ENCODE results near the gene IFNGR1. TPM values are rescaled to one million over a fixed set of nuclear protein-coding genes. Genes with fewer than 3 reads are reported as not detected.

The IFNGR1 gene
- total and polyA plus RNA-seq, 10 of the 15 experiments (the other 5 are each of a cell fraction or from before 2014, with no cell fraction given), result 89.0 to 296 (median 138) TPM

- TF ChIP-seq NFYB (IDR thresholded peaks at IDR 0.05; ENCODE audit: insufficient read depth, low read depth, low read length) (no peak), IKZF1 (conservative IDR thresholded peaks at IDR 0.05) (no peak), TAF1 (IDR thresholded peaks at IDR 0.05; ENCODE audit: borderline replicate concordance, low read depth, low read length) (no peak)
Measured at GRCh38 chr6:137182654-137183073, 36.5 kb downstream of the IFNGR1 start (continued).

DNA sequence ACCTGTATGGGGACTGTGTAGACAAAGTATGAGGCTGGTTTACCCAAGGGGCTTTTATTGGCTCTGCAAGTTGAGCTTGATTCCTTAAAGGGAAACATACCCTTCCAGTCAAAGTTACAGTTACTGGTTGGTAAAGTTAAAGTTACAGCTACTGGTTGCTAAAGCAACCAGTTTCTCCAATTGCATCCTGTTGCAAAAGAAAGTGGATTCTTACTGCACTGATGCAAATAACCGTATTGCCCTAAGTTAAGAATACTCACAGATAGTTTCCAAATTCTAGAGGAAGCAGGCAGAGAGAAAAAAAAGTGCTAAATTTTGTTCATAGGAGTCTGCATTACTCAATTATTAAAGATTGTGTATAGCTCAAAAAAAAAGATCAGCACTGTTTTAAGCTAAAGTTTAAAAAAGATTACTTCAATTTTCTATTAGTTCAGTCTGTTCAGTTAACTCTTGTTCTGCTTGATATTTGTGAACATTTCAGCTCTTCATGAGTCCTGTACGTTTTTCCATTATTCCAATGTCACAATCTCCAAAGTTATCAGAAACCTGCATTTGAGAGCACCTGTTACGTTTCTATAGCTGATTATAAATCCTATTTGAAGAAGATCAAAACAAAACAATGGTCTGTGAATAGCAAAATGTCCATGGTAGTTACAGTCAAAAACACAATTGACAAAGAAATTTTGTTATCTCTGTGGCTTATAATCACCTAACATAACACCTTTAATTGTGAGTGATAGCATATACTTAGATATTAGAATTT is 37.1 kb downstream of the IFNGR1 start:
- no peaks in the 10 kb centered on the region for H4K20me1 ChIP-seq (ENCODE audit: control insufficient read depth, insufficient read depth)
- no peaks in the 10 kb centered on the region for H3K79me2 ChIP-seq (ENCODE audit: control insufficient read depth, insufficient read depth, low read length)
- H3K9me3 ChIP-seq (replicated peaks; ENCODE audit: control insufficient read depth, insufficient read depth, low read length), result peaks cover 15% of the 10 kb centered on the region
- H2AFZ ChIP-seq (ENCODE audit: control insufficient read depth, low read depth, low read length), result no peak overlapping the region
- H3K4me2 ChIP-seq (ENCODE audit: control insufficient read depth, insufficient read depth), result no peak overlapping the region
- no peak for ATAC-seq
- POLR2A ChIA-PET, result interaction anchor here (0.6 to 1.0 kb wide), 2 partner anchors 9 to 212 kb away, joined by 3 read pairs; no protein-coding TSS in a partner anchor
- H3K4me3 ChIP-seq, result no peak overlapping the region
- intact Hi-C loops (cut with micrococcal nuclease; ENCODE audit: unreplicated experiment) (no loop called here), in situ Hi-C loops (cut with MboI) (no loop called here)
- no peak for DNase-seq (ENCODE audit: low read depth, low spot score)
- SMC1A ChIA-PET (ENCODE audit: uncharacterized antibody, unreplicated experiment), result interaction anchor here (0.7 to 1.5 kb wide), 5 partner anchors 11 to 36 kb away, joined by 3 to 7 read pairs (median 4); no protein-coding TSS in a partner anchor
- WGBS (ENCODE audit: insufficient coverage, insufficient replicate concordance, low lambda C conversion rate, missing lambda C conversion rate), result 62% methylated on average over 3 of the region's 3 CpGs
- RAD21 ChIA-PET (ENCODE audit: unreplicated experiment), result interaction anchor here (1.1 to 1.3 kb wide), 3 partner anchors 8 to 88 kb away, joined by 3 to 4 read pairs (median 3); no protein-coding TSS in a partner anchor
- no peaks in the 10 kb centered on the region for H3K36me3 ChIP-seq (ENCODE audit: control insufficient read depth in 2 of 2, insufficient read depth in 2 of 2, low read length in 1 of 2)
- BruUV-seq (replicated peaks), result no TSS peak
- TF ChIP-seq EP300 (IDR thresholded peaks at IDR 0.05; ENCODE audit: borderline replicate concordance in 1 of 2, control insufficient read depth in 1 of 2, low read depth in 2 of 2, low read length in 2 of 2) (no peak), ZBTB33 (IDR thresholded peaks at IDR 0.05) (no peak), CBX5 (IDR thresholded peaks at IDR 0.05; ENCODE audit: low read depth) (no peak), ATF2 (IDR thresholded peaks at IDR 0.05; ENCODE audit: low read length) (no peak), TCF3 (IDR thresholded peaks at IDR 0.05; ENCODE audit: borderline replicate concordance, insufficient read depth, low read depth, low read length) (no peak), GABPA (IDR thresholded peaks at IDR 0.05; ENCODE audit: low read depth) (no peak), HDAC2 (IDR thresholded peaks at IDR 0.05) (no peak)
- H3K27me3 ChIP-seq (replicated peaks in 1 of 2; ENCODE audit: control insufficient read depth in 2 of 2, insufficient read depth in 2 of 2, low read length in 1 of 2), result no peaks in the 10 kb centered on the region
- H3K9ac ChIP-seq (ENCODE audit: control insufficient read depth, insufficient read depth, low read length), result no peak overlapping the region
- FAIRE-seq, result no peak
- CTCF ChIA-PET, result interaction anchor here (0.6 to 2.0 kb wide), 6 partner anchors 9 to 336 kb away, joined by 3 to 7 read pairs (median 4); no protein-coding TSS in a partner anchor
- peaks cover 1% of the 10 kb centered on the region; the same call in 1 of the 2 replicates for H3K4me1 ChIP-seq (ENCODE audit: control insufficient read depth, insufficient read depth, low read length)
- no peak overlapping the region for H3K27ac ChIP-seq (ENCODE audit: control insufficient read depth, insufficient read depth)

All from GM12878 (cell line).